Measurements from ENCODE around the gene ALPL.
"Not testable (repeated sequence)": the region's sequence is repeated elsewhere in the genome, so short reads cannot be mapped to it uniquely, and the experiment has no call there.

ALPL gene

DNA sequence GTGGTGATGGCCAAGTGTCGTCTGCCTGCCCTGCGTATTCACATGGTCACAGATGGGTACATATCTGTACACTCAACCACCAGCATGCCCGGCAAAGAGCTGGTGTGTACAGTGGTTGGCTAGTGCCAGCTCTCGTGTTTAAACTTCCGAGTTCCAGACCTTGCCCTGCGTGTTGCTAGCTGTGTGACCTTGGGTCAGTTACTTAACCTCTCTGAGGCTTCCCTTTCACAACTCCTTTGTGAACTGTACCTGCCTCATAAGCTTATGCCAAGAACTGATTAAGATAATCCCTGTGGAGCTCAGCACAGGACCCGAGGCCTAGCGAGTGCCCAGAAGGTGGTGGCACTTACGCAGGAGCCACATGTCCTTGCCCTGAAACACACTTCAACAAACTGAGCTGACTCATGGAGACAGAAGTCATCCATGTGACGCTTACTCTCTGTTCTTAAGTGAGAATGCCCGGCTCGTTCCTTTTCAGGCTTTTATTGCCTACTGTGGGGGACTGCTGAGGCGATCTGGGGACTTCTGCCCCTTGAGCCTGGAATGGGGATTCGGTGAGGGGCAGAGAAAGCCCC lies 55.4 kb downstream of the ALPL start:
- peaks cover 11 to 45% of the 10 kb centered on the region in 2 donors for H3K27me3 Mint-ChIP-seq
- no peak overlapping the region for H3K4me3 Mint-ChIP-seq
- no peak overlapping the region for H3K27ac Mint-ChIP-seq
- no peaks in the 10 kb centered on the region for H3K9me3 Mint-ChIP-seq
- no peaks in the 10 kb centered on the region for H3K4me1 Mint-ChIP-seq (ENCODE audit: low read depth in 2 of 2)
- no peak for ATAC-seq (replicated peaks)
- DNase-seq: no peak
- no peaks in the 10 kb centered on the region for H3K36me3 Mint-ChIP-seq (ENCODE audit: insufficient read depth)

DNA sequence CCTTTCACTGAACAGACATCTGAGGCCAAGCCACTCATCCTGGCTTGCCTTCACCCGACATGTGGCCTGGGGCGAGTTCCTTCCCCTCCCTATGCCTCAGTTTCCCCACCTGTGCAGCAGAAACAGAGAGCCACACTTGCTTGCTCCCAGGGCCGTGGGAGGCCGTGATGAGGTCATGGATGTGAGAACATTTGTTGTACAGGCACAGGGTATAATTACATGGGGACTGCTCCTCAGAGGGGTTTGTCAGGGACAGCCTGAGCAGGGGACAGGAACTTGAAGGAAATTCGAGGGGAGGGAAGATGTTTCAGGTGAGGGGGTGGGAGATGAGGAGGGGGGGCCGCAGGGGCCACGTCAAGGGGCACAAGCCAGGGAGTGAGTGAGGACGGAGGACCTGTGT lies 56.1 kb downstream of the ALPL start:
- Mint-ChIP-seq H3K36me3 (ENCODE audit: insufficient read depth) (no peaks in the 10 kb centered on the region), H3K27me3 (peaks cover 11 to 38% of the 10 kb centered on the region in 2 donors), H3K4me1 (ENCODE audit: low read depth in 2 of 2) (no peaks in the 10 kb centered on the region), H3K9me3 (no peaks in the 10 kb centered on the region), H3K27ac (no peak overlapping the region), H3K4me3 (no peak overlapping the region)
- ATAC-seq (replicated peaks) (no peak), DNase-seq (no peak)

GRCh38 chr1:21566361-21566760 lies 57.1 kb downstream of the ALPL start:
- not testable (repeated sequence) for ATAC-seq (replicated peaks); H3K27ac Mint-ChIP-seq; DNase-seq; H3K4me1 Mint-ChIP-seq (ENCODE audit: low read depth in 2 of 2); H3K9me3 Mint-ChIP-seq; H3K4me3 Mint-ChIP-seq; H3K36me3 Mint-ChIP-seq (ENCODE audit: insufficient read depth)
- H3K27me3 Mint-ChIP-seq: peaks cover 11 to 29% of the 10 kb centered on the region in 2 donors

DNA sequence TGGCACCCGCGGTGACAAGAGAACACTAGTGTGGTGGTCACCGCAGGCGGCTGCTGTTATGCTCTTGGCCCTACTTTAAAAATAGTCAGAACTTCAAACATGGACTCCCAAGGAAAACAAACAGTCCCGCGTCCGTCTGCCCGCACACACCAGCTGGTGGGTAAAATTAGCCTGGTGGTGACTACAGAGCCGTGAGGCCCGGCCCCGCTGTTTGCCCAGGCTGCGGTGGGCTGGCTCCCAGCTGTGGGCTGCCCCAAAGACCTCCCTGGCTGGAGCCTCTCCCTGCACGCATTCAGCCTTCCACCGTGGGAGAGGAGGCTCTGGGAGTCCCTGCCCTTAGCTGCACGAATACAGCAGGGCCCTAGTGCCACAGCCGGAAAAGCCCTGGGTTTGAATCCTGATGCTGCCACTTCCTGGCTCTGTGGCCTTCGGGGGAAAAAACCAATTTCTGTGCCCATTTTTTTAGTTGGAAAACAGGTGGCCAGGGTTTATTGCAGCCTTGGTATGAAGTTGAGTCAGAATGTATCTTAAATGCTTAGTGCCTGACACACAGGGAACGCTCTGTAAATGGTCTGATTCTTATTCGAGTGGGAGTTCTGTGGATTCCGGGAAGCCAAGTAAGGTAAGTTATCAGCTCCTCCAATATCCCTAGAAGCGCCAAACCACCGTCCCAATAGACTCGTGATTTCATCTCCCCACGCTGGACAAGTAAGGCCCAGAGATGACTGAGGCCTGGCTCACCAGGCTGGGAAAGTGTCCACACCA lies 58.2 kb downstream of the ALPL start:
- no peak overlapping the region for H3K4me3 Mint-ChIP-seq
- H3K27ac Mint-ChIP-seq: no peak overlapping the region
- H3K4me1 Mint-ChIP-seq (ENCODE audit: low read depth in 2 of 2): no peaks in the 10 kb centered on the region
- DNase-seq: no peak
- H3K9me3 Mint-ChIP-seq: no peaks in the 10 kb centered on the region
- no peak for ATAC-seq (replicated peaks)
- H3K27me3 Mint-ChIP-seq: peaks cover 11 to 29% of the 10 kb centered on the region in 2 donors
- no peaks in the 10 kb centered on the region for H3K36me3 Mint-ChIP-seq (ENCODE audit: insufficient read depth)

DNA sequence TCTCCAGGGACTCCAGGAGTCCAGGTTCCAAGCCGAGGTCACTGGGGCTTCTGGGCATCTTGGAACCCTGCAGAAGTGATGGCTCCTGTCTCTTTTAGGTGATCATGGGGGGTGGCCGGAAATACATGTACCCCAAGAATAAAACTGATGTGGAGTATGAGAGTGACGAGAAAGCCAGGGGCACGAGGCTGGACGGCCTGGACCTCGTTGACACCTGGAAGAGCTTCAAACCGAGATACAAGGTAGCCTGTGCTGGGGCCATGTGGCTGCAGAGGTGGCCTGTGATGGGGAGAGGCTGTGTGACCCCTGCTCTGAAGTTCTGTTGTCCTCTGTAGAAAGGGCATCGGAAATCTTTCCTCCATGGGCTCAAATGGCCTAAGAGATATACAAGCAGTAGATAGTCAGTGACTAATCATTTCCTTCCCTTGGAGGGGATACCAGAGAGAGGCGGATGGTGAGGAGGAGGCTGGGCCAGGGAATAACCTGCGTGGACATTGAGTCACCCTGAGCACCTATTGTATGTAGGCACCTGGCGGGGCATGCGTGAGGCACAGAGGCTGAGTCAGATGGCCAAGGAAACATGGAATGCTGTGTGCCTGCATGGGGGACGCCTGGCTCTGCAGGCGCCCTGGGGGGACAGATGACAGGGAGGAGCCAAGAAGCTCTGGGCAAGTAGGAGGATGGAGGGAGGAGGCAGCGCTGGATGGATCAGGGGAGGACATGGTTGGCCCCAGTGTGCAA lies 59.0 kb downstream of the ALPL start:
- DNase-seq (no peak), ATAC-seq (replicated peaks) (no peak)
- Mint-ChIP-seq H3K27me3 (peaks cover 11 to 34% of the 10 kb centered on the region in 2 donors), H3K4me1 (ENCODE audit: low read depth in 2 of 2) (no peaks in the 10 kb centered on the region), H3K9me3 (no peaks in the 10 kb centered on the region), H3K36me3 (ENCODE audit: insufficient read depth) (no peaks in the 10 kb centered on the region), H3K27ac (no peak overlapping the region), H3K4me3 (no peak overlapping the region)

DNA sequence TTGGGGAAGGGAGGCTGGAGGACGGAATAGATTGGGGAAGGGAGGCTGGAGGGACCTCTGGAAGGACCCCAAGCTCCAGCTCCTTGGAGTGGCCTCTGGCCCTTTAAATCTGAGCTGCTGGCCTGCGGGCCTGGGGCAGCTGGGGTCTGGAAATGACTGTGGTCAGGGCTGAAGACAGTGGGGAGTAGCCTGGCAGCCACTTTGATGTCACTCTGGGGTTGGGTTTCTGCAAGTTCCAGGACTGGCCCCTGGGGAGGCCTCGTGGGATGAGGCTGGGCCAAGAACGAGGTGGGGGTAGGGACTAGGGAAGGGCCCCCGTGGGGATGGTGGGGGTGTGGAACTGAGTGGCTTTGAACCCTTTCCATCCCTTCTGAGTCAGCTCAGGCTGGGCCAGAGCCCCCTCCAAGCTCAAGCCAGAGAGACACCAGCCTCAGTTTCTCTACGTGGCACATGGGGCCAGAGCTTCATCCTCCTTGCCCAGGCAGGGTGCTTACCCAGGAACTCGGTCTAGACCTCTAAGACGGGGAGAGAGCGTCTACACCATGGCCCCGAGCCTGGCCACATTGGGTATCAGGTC lies 59.7 kb downstream of the ALPL start:
- DNase-seq: no peak
- ATAC-seq (replicated peaks): no peak
- Mint-ChIP-seq H3K9me3 (no peaks in the 10 kb centered on the region), H3K4me3 (no peak overlapping the region), H3K27me3 (peaks cover 11 to 42% of the 10 kb centered on the region in 2 donors), H3K36me3 (ENCODE audit: insufficient read depth) (no peaks in the 10 kb centered on the region), H3K4me1 (ENCODE audit: low read depth in 2 of 2) (no peaks in the 10 kb centered on the region), H3K27ac (no peak overlapping the region)

GRCh38 chr1:21569820-21570527 lies 60.8 kb downstream of the ALPL start:
- no peak overlapping the region for H3K4me3 Mint-ChIP-seq

GRCh38 chr1:21570528-21570875 lies 61.3 kb downstream of the ALPL start:
- H3K4me3 Mint-ChIP-seq: no peak overlapping the region
- no peaks in the 10 kb centered on the region for H3K9me3 Mint-ChIP-seq
- no peaks in the 10 kb centered on the region for H3K4me1 Mint-ChIP-seq (ENCODE audit: low read depth in 2 of 2)
- H3K27ac Mint-ChIP-seq: no peak overlapping the region
- H3K36me3 Mint-ChIP-seq (ENCODE audit: insufficient read depth): no peaks in the 10 kb centered on the region
- DNase-seq (no peak), ATAC-seq (replicated peaks) (no peak)
- peaks cover 6 to 50% of the 10 kb centered on the region in 2 donors for H3K27me3 Mint-ChIP-seq

More at GRCh38 chr1:21569820-21570527, 60.8 kb downstream of the ALPL start:
- ATAC-seq (replicated peaks) (no peak), DNase-seq (no peak)
- Mint-ChIP-seq H3K27me3 (peaks cover 11 to 50% of the 10 kb centered on the region in 2 donors), H3K4me1 (ENCODE audit: low read depth in 2 of 2) (no peaks in the 10 kb centered on the region), H3K9me3 (no peaks in the 10 kb centered on the region), H3K27ac (no peak overlapping the region), H3K36me3 (ENCODE audit: insufficient read depth) (no peaks in the 10 kb centered on the region)

- H3K9me3 Mint-ChIP-seq: no peaks in the 10 kb centered on the region
- ATAC-seq (replicated peaks): no peak
- H3K4me1 Mint-ChIP-seq (ENCODE audit: low read depth in 2 of 2): no peaks in the 10 kb centered on the region
- H3K27me3 Mint-ChIP-seq: peaks cover 8 to 51% of the 10 kb centered on the region in 2 donors
- no peaks in the 10 kb centered on the region for H3K36me3 Mint-ChIP-seq (ENCODE audit: insufficient read depth)
- no peak for DNase-seq
- H3K4me3 Mint-ChIP-seq: no peak overlapping the region
- H3K27ac Mint-ChIP-seq: no peak overlapping the region
Measured at GRCh38 chr1:21570885-21571284, 61.7 kb downstream of the ALPL start.

GRCh38 chr1:21572221-21572620 lies 63.0 kb downstream of the ALPL start:
- no peak overlapping the region for H3K27ac Mint-ChIP-seq
- ATAC-seq (replicated peaks) (no peak), DNase-seq (no peak)
- H3K27me3 Mint-ChIP-seq: peaks cover 13 to 53% of the 10 kb centered on the region in 2 donors
- no peaks in the 10 kb centered on the region for H3K36me3 Mint-ChIP-seq (ENCODE audit: insufficient read depth)
- H3K4me3 Mint-ChIP-seq: no peak overlapping the region
- H3K4me1 Mint-ChIP-seq (ENCODE audit: low read depth in 2 of 2): no peaks in the 10 kb centered on the region
- no peaks in the 10 kb centered on the region for H3K9me3 Mint-ChIP-seq

- ATAC-seq (replicated peaks) (no peak), DNase-seq (no peak)
- Mint-ChIP-seq H3K9me3 (no peaks in the 10 kb centered on the region), H3K27ac (no peak overlapping the region), H3K4me1 (ENCODE audit: low read depth in 2 of 2) (no peaks in the 10 kb centered on the region), H3K4me3 (no peak overlapping the region), H3K27me3 (peaks cover 13 to 53% of the 10 kb centered on the region in 2 donors), H3K36me3 (ENCODE audit: insufficient read depth) (no peaks in the 10 kb centered on the region)
Measured at GRCh38 chr1:21572735-21573277, 63.6 kb downstream of the ALPL start.

DNA sequence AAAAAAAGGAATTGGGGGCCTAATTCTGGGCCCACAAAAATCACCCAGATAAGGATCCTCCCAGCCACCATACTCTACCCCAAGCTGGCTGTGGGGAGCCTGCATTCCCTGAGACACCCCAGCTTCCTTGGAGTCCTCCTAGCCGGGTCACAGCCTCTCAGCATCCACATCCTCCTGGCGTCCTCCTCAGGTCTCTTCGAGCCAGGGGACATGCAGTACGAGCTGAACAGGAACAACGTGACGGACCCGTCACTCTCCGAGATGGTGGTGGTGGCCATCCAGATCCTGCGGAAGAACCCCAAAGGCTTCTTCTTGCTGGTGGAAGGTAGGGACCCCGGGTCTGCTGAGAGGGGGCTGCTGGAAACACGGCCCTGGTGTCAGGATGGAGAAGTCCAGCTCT lies 64.3 kb downstream of the ALPL start:
- DNase-seq: no peak
- Mint-ChIP-seq H3K4me1 (ENCODE audit: low read depth in 2 of 2) (no peaks in the 10 kb centered on the region), H3K27ac (no peak overlapping the region)

DNA sequence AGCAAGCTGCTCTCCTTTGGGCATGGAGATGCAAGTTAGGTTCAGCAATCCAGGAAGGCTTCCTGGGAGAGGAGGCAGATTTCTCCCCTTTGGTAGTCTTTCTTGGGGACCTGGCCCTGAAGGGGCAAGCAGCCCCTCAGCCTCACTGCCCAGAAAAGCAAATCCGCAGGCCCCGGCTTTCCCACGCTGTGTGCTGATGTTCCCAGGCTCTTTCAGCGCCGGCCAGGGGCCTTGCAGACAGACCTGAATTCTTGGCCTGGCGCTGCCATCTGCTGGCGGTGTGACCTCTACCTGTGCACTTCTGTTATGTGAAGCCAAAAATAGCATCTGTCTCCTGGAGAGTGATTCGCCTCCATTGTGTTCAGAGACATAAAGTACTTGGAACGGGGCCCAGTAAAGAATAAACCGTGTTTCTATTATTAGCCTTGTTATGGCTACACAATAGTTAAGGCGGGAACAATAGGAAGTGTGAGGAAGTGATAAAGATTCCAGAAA lies 64.8 kb downstream of the ALPL start:
- no peaks in the 10 kb centered on the region for H3K4me1 Mint-ChIP-seq (ENCODE audit: low read depth in 2 of 2)
- no peak overlapping the region for H3K4me3 Mint-ChIP-seq
- H3K27me3 Mint-ChIP-seq: peaks cover 15 to 56% of the 10 kb centered on the region in 2 donors
- no peaks in the 10 kb centered on the region for H3K9me3 Mint-ChIP-seq
- H3K36me3 Mint-ChIP-seq (ENCODE audit: insufficient read depth): no peaks in the 10 kb centered on the region
- ATAC-seq (replicated peaks) (no peak), DNase-seq (no peak)
- H3K27ac Mint-ChIP-seq: no peak overlapping the region

More for the DNA sequence above, 64.3 kb downstream of the ALPL start:
- Mint-ChIP-seq H3K9me3 (no peaks in the 10 kb centered on the region), H3K4me3 (no peak overlapping the region), H3K27me3 (peaks cover 15 to 53% of the 10 kb centered on the region in 2 donors), H3K36me3 (ENCODE audit: insufficient read depth) (no peaks in the 10 kb centered on the region)
- no peak for ATAC-seq (replicated peaks)

Data from effector memory CD8-positive, alpha-beta T cell (primary cell).